Activated B cell treated with CpG ODN at 0.5 μM for 24 hours (primary cell): ENCODE results near the gene CORO2B. TPM values are rescaled to one million over a fixed set of nuclear protein-coding genes. Genes with fewer than 3 reads are reported as not detected.
A peak's percentile ranks its signal among the peaks of the same experiment; 100 is the strongest.

ENCODE experiments used
- ATAC-seq: fragments of 200-7000 bp; cut with Tn5 transposase; one replicate; pipeline ENCODE4 v1.10.0; 2021; ENCODE audit warnings: low read depth, mild to moderate bottlenecking, moderate library complexity
- CTCF ChIA-PET: fragments of 350-600 bp; sonication (Branson Sonifier 250); formaldehyde crosslinking; loops from one replicate; lab custom pipeline; 2021; ENCODE audit warnings: antibody characterized with exemption; lab: Charles Lee
- POLR2A ChIA-PET: fragments of 350-600 bp; sonication (Branson Sonifier 250); formaldehyde crosslinking; loops from one replicate; lab custom pipeline; 2021; ENCODE audit warnings: antibody characterized with exemption; lab: Charles Lee
- DNase-seq: peaks from one replicate; pipeline ENCODE4 v3.0.0; 2022
- H3K27ac Mint-ChIP-seq: one replicate; pipeline ENCODE4 v1.8.0; 2020; ENCODE audit warnings: mixed read lengths
- H3K27me3 Mint-ChIP-seq: one replicate; pipeline ENCODE4 v1.8.0; 2021; ENCODE audit warnings: mixed read lengths
- H3K36me3 Mint-ChIP-seq: one replicate; pipeline ENCODE4 v1.8.0; 2021; ENCODE audit warnings: low read depth, mixed read lengths
- H3K4me1 Mint-ChIP-seq: one replicate; pipeline ENCODE4 v1.8.0; 2021; ENCODE audit warnings: mixed read lengths
- H3K4me3 Mint-ChIP-seq: one replicate; pipeline ENCODE4 v1.8.0; 2020; ENCODE audit warnings: mild to moderate bottlenecking, mixed read lengths
- H3K9me3 Mint-ChIP-seq: one replicate; pipeline ENCODE4 v1.8.0; 2020; ENCODE audit warnings: mixed read lengths
- CTCF ChIP-seq: fragments of 200-600 bp; IDR thresholded peaks from one replicate; pipeline ENCODE4 v1.8.0; 2022; ENCODE audit warnings: antibody characterized with exemption, mild to moderate bottlenecking
- intact Hi-C: fragments of 100-400 bp; cut with micrococcal nuclease; formaldehyde crosslinking; loops from one replicate; pipeline ENCODE4 v1.15.1; 2024
- total RNA-seq: library from RNA; stranded (reverse); gene quantifications from 2 replicates; pipeline ENCODE4 v1.2.3, GENCODE V29; 2022

CORO2B gene
- total RNA-seq, 1 donor from 2014 or later: 1.0 TPM

GRCh38 chr15:68650901-68651709, 72.3 kb downstream of the CORO2B start:
- ATAC-seq (peak; percentile 67), DNase-seq (peak; percentile 46)
- Mint-ChIP-seq H3K4me1 (peaks cover 2% of the 10 kb centered on the region), H3K27me3 (no peaks in the 10 kb centered on the region), H3K4me3 (no peak overlapping the region), H3K9me3 (no peaks in the 10 kb centered on the region), H3K36me3 (peaks cover 2% of the 10 kb centered on the region), H3K27ac (no peak overlapping the region)
- intact Hi-C loops: loop anchor here (1.0 kb wide), 1 partner anchor 92 kb away; no protein-coding TSS in a partner anchor
- POLR2A ChIA-PET: no interaction called here
- CTCF ChIA-PET: interaction anchor here (0.7 to 3.0 kb wide), 5 partner anchors 12 to 93 kb away, joined by 3 to 17 read pairs (median 3); no protein-coding TSS in a partner anchor
- TF ChIP-seq CTCF: no peak

- Mint-ChIP-seq H3K27ac (no peak overlapping the region), H3K9me3 (no peaks in the 10 kb centered on the region), H3K36me3 (peaks cover 2% of the 10 kb centered on the region), H3K27me3 (no peaks in the 10 kb centered on the region), H3K4me1 (peaks cover 2% of the 10 kb centered on the region), H3K4me3 (no peak overlapping the region)
- intact Hi-C loops: loop anchor here (1.0 kb wide), 1 partner anchor 93 kb away; no protein-coding TSS in a partner anchor
- ATAC-seq: no peak
- no peak for TF ChIP-seq CTCF
- ChIA-PET CTCF (interaction anchor here (3.0 kb wide), 1 partner anchor 22 kb away, joined by 17 read pairs; no protein-coding TSS in a partner anchor), POLR2A (no interaction called here)
- no peak for DNase-seq
These were observed 73.2 kb downstream of the CORO2B start for GRCh38 chr15:68651916-68652525.

- peaks cover 2% of the 10 kb centered on the region for H3K4me1 Mint-ChIP-seq
- POLR2A ChIA-PET: no interaction called here
- no peak overlapping the region for H3K4me3 Mint-ChIP-seq
- TF ChIP-seq CTCF: no peak
- no peak overlapping the region for H3K27ac Mint-ChIP-seq
- ATAC-seq (no peak), DNase-seq (no peak)
- H3K36me3 Mint-ChIP-seq: peaks cover 2% of the 10 kb centered on the region
- no peaks in the 10 kb centered on the region for H3K9me3 Mint-ChIP-seq
- intact Hi-C loops: no loop called here
- no peaks in the 10 kb centered on the region for H3K27me3 Mint-ChIP-seq
- CTCF ChIA-PET: interaction anchor here (0.7 to 2.3 kb wide), 2 partner anchors 22 to 1986 kb away, joined by 4 to 12 read pairs; no protein-coding TSS in a partner anchor
These were observed 74.3 kb downstream of the CORO2B start for GRCh38 chr15:68653031-68653635.

GRCh38 chr15:68653801-68654200, 75.0 kb downstream of the CORO2B start:
- POLR2A ChIA-PET: no interaction called here
- CTCF ChIA-PET: interaction anchor here (0.7 to 2.3 kb wide), 3 partner anchors 21 to 1985 kb away, joined by 3 to 12 read pairs (median 4); no protein-coding TSS in a partner anchor
- H3K27me3 Mint-ChIP-seq: no peaks in the 10 kb centered on the region
- H3K4me1 Mint-ChIP-seq: peaks cover 2% of the 10 kb centered on the region
- no peak for DNase-seq
- intact Hi-C loops: no loop called here
- no peaks in the 10 kb centered on the region for H3K36me3 Mint-ChIP-seq
- H3K4me3 Mint-ChIP-seq: no peak overlapping the region
- no peaks in the 10 kb centered on the region for H3K9me3 Mint-ChIP-seq
- no peak for TF ChIP-seq CTCF
- ATAC-seq: no peak
- H3K27ac Mint-ChIP-seq: no peak overlapping the region
